CD8-positive, alpha-beta memory T cell (primary cell): ENCODE measurements around the gene ME1. TPM values are rescaled to one million over a fixed set of nuclear protein-coding genes. Genes with fewer than 3 reads are reported as not detected.
"Not testable (repeated sequence)": the region's sequence is repeated elsewhere in the genome, so short reads cannot be mapped to it uniquely, and the experiment has no call there.

Source experiments
- CTCF ChIA-PET: fragments of 350-600 bp; sonication (Branson Sonifier 250); formaldehyde crosslinking; loops from one replicate; lab custom pipeline; 2021; ENCODE audit warnings: antibody characterized with exemption; lab: Charles Lee
- POLR2A ChIA-PET: fragments of 350-600 bp; sonication (Branson Sonifier 250); formaldehyde crosslinking; loops from one replicate; lab custom pipeline; 2021; ENCODE audit warnings: antibody characterized with exemption; lab: Charles Lee
- DNase-seq, 5 donors: peaks; one replicate each; pipeline versions ENCODE4 v3.0.0 to v3.0.0-alpha.2; 2020 to 2022; ENCODE audit warnings: mixed read lengths in 1 of 5
- H3K27ac ChIP-seq: one replicate; pipeline ENCODE4 v1.7.0; 2013; ENCODE audit warnings: low read depth, mild to moderate bottlenecking, low read length, moderate library complexity
- H3K27me3 ChIP-seq: 2 replicates; pipeline ENCODE4 v1.7.0; 2013; ENCODE audit warnings: low read length, mild to moderate bottlenecking; ENCODE audit not compliant: insufficient read depth, poor library complexity, severe bottlenecking
- H3K36me3 ChIP-seq: 2 replicates; pipeline ENCODE4 v1.7.0; 2013; ENCODE audit warnings: mild to moderate bottlenecking, low read length, moderate library complexity; ENCODE audit not compliant: insufficient read depth
- H3K4me1 ChIP-seq: 2 replicates; pipeline ENCODE4 v1.7.0; 2013; ENCODE audit warnings: mild to moderate bottlenecking, low read length, moderate library complexity; ENCODE audit not compliant: insufficient read depth
- H3K4me3 ChIP-seq: 2 replicates; pipeline ENCODE4 v1.7.0; 2013; ENCODE audit warnings: mild to moderate bottlenecking, low read length
- H3K9me3 ChIP-seq: 2 replicates; pipeline ENCODE4 v1.7.0; 2013; ENCODE audit warnings: mild to moderate bottlenecking, low read length
- H3K27ac Mint-ChIP-seq, 8 donors: one replicate each; pipeline ENCODE4 v1.8.0; 2020 to 2021; ENCODE audit warnings: mixed read lengths in 8 of 8, mild to moderate bottlenecking in 6 of 8, inconsistent platforms in 3 of 8, moderate library complexity in 3 of 8
- H3K27me3 Mint-ChIP-seq, 2 donors: one replicate each; pipeline ENCODE4 v1.8.0; 2020 to 2021; ENCODE audit warnings: mixed read lengths in 2 of 2, mild to moderate bottlenecking in 1 of 2, moderate library complexity in 1 of 2
- H3K36me3 Mint-ChIP-seq, 3 donors: one replicate each; pipeline ENCODE4 v1.8.0; 2020 to 2021; ENCODE audit warnings: mixed read lengths in 3 of 3, inconsistent platforms in 1 of 3, mild to moderate bottlenecking in 1 of 3
- H3K4me1 Mint-ChIP-seq, 3 donors: one replicate each; pipeline ENCODE4 v1.8.0; 2020 to 2021; ENCODE audit warnings: mixed read lengths in 3 of 3, inconsistent platforms in 1 of 3, mild to moderate bottlenecking in 1 of 3
- H3K4me3 Mint-ChIP-seq, 7 donors: one replicate each; pipeline ENCODE4 v1.8.0; 2020 to 2021; ENCODE audit warnings: mixed read lengths in 7 of 7, mild to moderate bottlenecking in 6 of 7, moderate library complexity in 4 of 7, inconsistent platforms in 2 of 7
- H3K9me3 Mint-ChIP-seq, 5 donors: one replicate each; pipeline ENCODE4 v1.8.0; 2020 to 2022; ENCODE audit warnings: mixed read lengths in 5 of 5, mild to moderate bottlenecking in 3 of 5, moderate library complexity in 2 of 5, inconsistent platforms in 1 of 5
- polyA plus RNA-seq: library from polyadenylated mRNA; unstranded; fragments of 300-500 nt; fragmentation: Illumina TruSeq; gene quantifications from one replicate; pipeline ENCODE4 v1.2.3, GENCODE V29; 2021
- total RNA-seq, 2 experiments: library from RNA; stranded (reverse); gene quantifications; one replicate each; pipeline ENCODE4 v1.2.3, GENCODE V29; 2021

Gene ME1
- total and polyA plus RNA-seq, 3 experiments from 2014 or later, result 0.42 to 4.9 (median 0.50) TPM

DNA sequence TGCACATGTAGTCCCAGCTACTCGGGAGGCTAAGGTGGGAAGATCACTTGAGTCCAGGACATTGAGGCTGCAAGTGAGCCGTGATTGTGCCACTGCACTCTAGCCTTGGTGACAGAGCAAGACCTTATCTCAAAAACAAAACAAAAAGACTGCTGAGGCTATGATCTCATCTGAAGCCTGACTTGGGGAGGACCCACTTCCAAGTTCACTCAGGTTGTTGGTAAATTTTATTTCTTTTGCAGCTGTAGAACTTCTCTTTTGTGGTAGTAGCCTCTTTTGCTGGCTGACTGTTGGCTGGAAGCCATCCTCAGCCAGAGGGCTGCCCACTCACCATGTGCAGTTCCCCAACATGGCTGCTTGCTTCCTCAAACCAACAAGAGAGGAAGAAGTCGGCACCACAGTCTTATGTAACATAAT is 36.8 kb upstream of the ME1 start:
- H3K4me3 ChIP-seq, result no peak overlapping the region
- no peaks in the 10 kb centered on the region for H3K4me1 ChIP-seq
- CTCF ChIA-PET, result no interaction called here
- H3K27me3 Mint-ChIP-seq, result no peaks in the 10 kb centered on the region
- POLR2A ChIA-PET, result no interaction called here
- DNase-seq, result no peak
- H3K9me3 Mint-ChIP-seq, result peaks cover 0 to 2% (median 0%) of the 10 kb centered on the region in 5 donors
- H3K4me3 Mint-ChIP-seq, result no peak overlapping the region
- no peak overlapping the region for H3K27ac ChIP-seq
- H3K27me3 ChIP-seq, result no peaks in the 10 kb centered on the region
- H3K36me3 Mint-ChIP-seq, result no peaks in the 10 kb centered on the region
- H3K9me3 ChIP-seq, result no peaks in the 10 kb centered on the region
- H3K36me3 ChIP-seq, result no peaks in the 10 kb centered on the region
- no peaks in the 10 kb centered on the region for H3K4me1 Mint-ChIP-seq
- no peak overlapping the region for H3K27ac Mint-ChIP-seq

DNA sequence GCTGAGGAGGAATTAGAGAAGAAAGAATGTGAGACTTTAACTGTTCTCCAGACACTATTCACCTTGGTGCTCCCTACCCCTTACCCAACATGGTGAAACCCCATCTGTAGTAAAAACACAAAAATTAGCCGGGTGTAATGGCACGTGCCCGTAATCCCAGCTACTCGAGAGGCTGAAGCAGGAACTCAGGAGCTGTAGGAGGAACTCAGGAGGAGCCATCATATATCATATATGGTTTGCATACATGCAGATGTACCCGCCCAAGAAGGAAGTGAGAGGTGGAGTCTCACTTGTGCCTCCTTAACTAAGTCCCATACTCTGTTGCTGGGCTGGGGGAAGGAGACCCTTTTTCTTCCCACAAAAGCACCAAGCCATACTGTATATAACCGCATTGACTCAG is 35.5 kb upstream of the ME1 start:
- H3K9me3 ChIP-seq, result no peaks in the 10 kb centered on the region
- peak overlapping the region in 1 of 8 donors; percentile 54 for H3K27ac Mint-ChIP-seq
- peaks cover 0 to 4% (median 0%) of the 10 kb centered on the region in 5 donors for H3K9me3 Mint-ChIP-seq
- H3K4me1 ChIP-seq, result no peaks in the 10 kb centered on the region
- H3K4me3 ChIP-seq, result no peak overlapping the region
- no peaks in the 10 kb centered on the region for H3K27me3 ChIP-seq
- no peaks in the 10 kb centered on the region for H3K27me3 Mint-ChIP-seq
- DNase-seq, result no peak
- no peaks in the 10 kb centered on the region for H3K4me1 Mint-ChIP-seq
- H3K4me3 Mint-ChIP-seq, result no peak overlapping the region
- ChIA-PET CTCF (no interaction called here), POLR2A (no interaction called here)
- no peaks in the 10 kb centered on the region for H3K36me3 Mint-ChIP-seq
- H3K27ac ChIP-seq, result no peak overlapping the region
- no peaks in the 10 kb centered on the region for H3K36me3 ChIP-seq

DNA sequence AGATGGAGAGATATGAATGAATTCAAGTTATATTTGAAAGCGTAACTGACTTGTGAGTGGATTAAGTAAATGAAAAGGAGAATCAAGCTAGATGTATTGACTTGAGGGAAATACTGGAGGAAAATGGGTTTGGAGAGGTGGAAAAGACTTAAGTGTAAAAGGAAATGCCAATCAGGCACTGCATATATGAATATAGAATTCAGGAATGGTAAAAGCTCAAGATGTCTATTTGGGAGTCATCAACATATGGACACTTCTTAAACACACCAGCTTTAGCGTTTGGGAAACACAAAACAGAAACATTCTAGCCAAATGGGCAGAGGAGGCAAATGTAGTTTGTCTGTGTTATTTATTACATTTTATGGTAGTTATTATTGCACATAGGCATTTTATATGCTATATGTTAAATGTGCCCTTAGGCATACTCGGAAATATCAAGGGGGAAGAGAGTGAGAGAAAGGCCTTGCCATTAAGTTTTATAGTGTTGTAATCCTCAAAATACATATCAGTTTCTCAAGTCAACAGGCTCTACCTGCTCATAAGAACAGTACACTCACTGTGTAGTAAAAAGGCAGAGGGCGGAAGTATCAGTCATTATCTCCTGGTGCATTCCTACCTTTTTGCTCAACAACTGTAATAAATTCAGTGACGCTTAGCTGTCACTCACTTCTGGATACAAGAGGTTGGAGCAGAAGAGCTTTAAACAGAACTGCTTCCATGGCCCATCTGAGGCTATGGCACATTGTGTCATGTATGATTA is 33.7 kb upstream of the ME1 start:
- CTCF ChIA-PET, result no interaction called here
- H3K27me3 Mint-ChIP-seq, result peaks cover 0 to 2% of the 10 kb centered on the region in 2 donors
- Histone ChIP-seq H3K4me1 (no peaks in the 10 kb centered on the region), H3K36me3 (no peaks in the 10 kb centered on the region), H3K27ac (no peak overlapping the region), H3K9me3 (no peaks in the 10 kb centered on the region), H3K27me3 (no peaks in the 10 kb centered on the region), H3K4me3 (no peak overlapping the region)
- H3K4me1 Mint-ChIP-seq, result peaks cover 0 to 4% (median 2%) of the 10 kb centered on the region in 3 donors
- no peaks in the 10 kb centered on the region for H3K36me3 Mint-ChIP-seq
- POLR2A ChIA-PET, result interaction anchor here (0.5 to 0.6 kb wide), 2 partner anchors 285 to 1218 kb away, joined by 3 to 6 read pairs; no protein-coding TSS in a partner anchor
- no peak overlapping the region for H3K4me3 Mint-ChIP-seq
- no peak overlapping the region for H3K27ac Mint-ChIP-seq
- no peak for DNase-seq
- peaks cover 0 to 2% (median 0%) of the 10 kb centered on the region in 5 donors for H3K9me3 Mint-ChIP-seq

DNA sequence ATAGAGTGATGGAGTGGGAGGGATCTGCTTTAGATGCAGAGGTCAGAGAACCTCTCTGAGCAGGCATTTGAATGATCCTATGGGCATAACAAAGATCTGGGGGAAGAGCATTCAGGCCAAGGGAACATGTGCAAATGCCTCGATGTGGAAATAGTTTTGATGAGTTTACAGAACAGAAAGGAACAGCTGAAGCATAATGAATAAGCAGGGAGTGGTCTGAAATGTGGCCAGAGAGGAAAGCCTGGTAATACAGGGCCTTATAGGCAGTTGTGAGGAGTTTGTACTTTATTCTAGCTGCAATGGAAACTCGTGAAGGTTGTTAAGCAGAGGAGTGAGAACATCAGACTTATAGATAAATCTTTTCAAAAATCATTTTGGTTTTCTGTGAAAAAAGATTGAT is 33.0 kb upstream of the ME1 start:
- H3K27ac Mint-ChIP-seq, result no peak overlapping the region
- Histone ChIP-seq H3K36me3 (no peaks in the 10 kb centered on the region), H3K4me3 (no peak overlapping the region), H3K9me3 (no peaks in the 10 kb centered on the region), H3K27me3 (no peaks in the 10 kb centered on the region), H3K27ac (no peak overlapping the region), H3K4me1 (no peaks in the 10 kb centered on the region)
- peaks cover 0 to 3% of the 10 kb centered on the region in 2 donors for H3K27me3 Mint-ChIP-seq
- POLR2A ChIA-PET, result no interaction called here
- peaks cover 0 to 6% (median 4%) of the 10 kb centered on the region in 3 donors for H3K4me1 Mint-ChIP-seq
- H3K4me3 Mint-ChIP-seq, result no peak overlapping the region
- no peak for DNase-seq
- H3K9me3 Mint-ChIP-seq, result peaks cover 0 to 2% (median 0%) of the 10 kb centered on the region in 5 donors
- no peaks in the 10 kb centered on the region for H3K36me3 Mint-ChIP-seq
- CTCF ChIA-PET, result no interaction called here

DNA sequence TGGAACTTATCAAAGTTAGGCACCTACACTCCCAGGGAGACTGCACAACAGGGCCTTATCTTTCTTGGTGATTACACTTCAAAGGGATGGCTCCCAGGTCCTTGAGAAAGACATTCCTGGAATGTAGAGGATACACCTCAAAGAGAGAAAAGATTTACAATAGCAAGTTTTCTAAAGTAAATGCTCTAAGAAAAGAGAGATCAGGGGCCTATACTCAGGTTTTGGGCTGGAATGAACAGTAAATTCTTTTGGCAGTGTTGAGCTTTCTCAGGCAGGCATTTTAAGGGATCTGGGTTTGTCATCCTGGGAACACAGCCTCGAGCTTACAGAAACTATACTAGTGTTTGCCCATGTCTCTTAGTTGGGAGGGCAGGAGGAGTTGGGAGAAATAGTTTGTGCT is 31.7 kb upstream of the ME1 start:
- Histone ChIP-seq H3K27ac (no peak overlapping the region), H3K9me3 (no peaks in the 10 kb centered on the region), H3K4me3 (no peak overlapping the region), H3K4me1 (no peaks in the 10 kb centered on the region), H3K27me3 (no peaks in the 10 kb centered on the region), H3K36me3 (no peaks in the 10 kb centered on the region)
- POLR2A ChIA-PET, result no interaction called here
- no peak overlapping the region for H3K4me3 Mint-ChIP-seq
- H3K36me3 Mint-ChIP-seq, result no peaks in the 10 kb centered on the region
- H3K27me3 Mint-ChIP-seq, result peaks cover 0 to 3% of the 10 kb centered on the region in 2 donors
- H3K9me3 Mint-ChIP-seq, result peaks cover 0 to 2% (median 0%) of the 10 kb centered on the region in 5 donors
- no peak for DNase-seq
- CTCF ChIA-PET, result no interaction called here
- H3K27ac Mint-ChIP-seq, result no peak overlapping the region
- H3K4me1 Mint-ChIP-seq, result peaks cover 0 to 6% (median 4%) of the 10 kb centered on the region in 3 donors

DNA sequence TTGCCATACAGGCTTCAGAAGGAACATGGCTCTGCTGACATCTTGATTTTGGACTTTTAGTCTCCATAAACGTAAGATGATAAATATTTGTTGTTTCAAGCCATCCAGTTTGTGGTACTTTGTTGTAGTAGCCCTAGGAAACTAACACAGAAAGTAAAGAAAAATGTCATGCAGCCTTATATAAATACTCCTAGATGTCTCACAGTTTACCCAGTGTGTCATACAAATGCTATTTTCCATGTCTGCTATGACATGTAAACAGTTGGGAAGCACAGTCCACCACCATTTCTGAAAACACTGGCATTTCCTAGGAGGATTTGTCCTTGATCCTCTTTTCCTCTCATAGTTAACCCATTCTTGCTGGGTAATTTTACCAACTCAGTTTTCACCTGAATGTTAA is 30.6 kb upstream of the ME1 start:
- Histone ChIP-seq H3K4me1 (no peaks in the 10 kb centered on the region), H3K9me3 (no peaks in the 10 kb centered on the region), H3K27me3 (no peaks in the 10 kb centered on the region), H3K36me3 (no peaks in the 10 kb centered on the region), H3K4me3 (no peak overlapping the region), H3K27ac (no peak overlapping the region)
- POLR2A ChIA-PET, result no interaction called here
- peaks cover 0 to 3% of the 10 kb centered on the region in 2 donors for H3K27me3 Mint-ChIP-seq
- no peak for DNase-seq
- H3K27ac Mint-ChIP-seq, result no peak overlapping the region
- H3K4me3 Mint-ChIP-seq, result no peak overlapping the region
- peaks cover 0 to 2% (median 0%) of the 10 kb centered on the region in 5 donors for H3K9me3 Mint-ChIP-seq
- peaks cover 0 to 6% (median 4%) of the 10 kb centered on the region in 3 donors for H3K4me1 Mint-ChIP-seq
- CTCF ChIA-PET, result no interaction called here
- no peaks in the 10 kb centered on the region for H3K36me3 Mint-ChIP-seq

DNA sequence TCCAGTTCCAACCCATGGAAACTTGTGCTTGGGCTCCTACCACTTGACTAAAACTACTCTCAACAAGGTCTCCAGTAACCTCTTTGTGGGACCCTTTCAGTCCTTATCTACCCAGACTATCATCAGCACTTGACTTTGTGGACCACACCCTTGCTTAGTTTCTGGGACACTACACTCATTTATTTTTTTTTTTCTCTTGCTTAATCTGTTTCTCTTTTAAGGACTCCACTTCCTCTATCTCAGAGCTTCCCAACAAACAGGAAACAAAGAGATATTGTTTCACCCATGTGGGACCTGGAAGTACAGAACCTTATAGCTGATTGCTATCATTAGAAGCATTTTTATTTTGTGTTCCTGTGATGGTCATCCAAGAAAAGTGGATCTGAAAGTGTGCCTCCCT is 28.8 kb upstream of the ME1 start:
- ChIA-PET CTCF (no interaction called here), POLR2A (no interaction called here)
- peaks cover 0 to 3% of the 10 kb centered on the region in 2 donors for H3K27me3 Mint-ChIP-seq
- H3K27ac Mint-ChIP-seq, result no peak overlapping the region
- Histone ChIP-seq H3K9me3 (no peaks in the 10 kb centered on the region), H3K36me3 (no peaks in the 10 kb centered on the region), H3K27me3 (no peaks in the 10 kb centered on the region), H3K27ac (no peak overlapping the region), H3K4me3 (no peak overlapping the region), H3K4me1 (no peaks in the 10 kb centered on the region)
- peaks cover 0 to 2% (median 0%) of the 10 kb centered on the region in 5 donors for H3K9me3 Mint-ChIP-seq
- H3K36me3 Mint-ChIP-seq, result no peaks in the 10 kb centered on the region
- H3K4me1 Mint-ChIP-seq, result peaks cover 0 to 6% (median 4%) of the 10 kb centered on the region in 3 donors
- DNase-seq, result no peak
- H3K4me3 Mint-ChIP-seq, result peak overlapping the region in 1 of 7 donors; percentile 29

DNA sequence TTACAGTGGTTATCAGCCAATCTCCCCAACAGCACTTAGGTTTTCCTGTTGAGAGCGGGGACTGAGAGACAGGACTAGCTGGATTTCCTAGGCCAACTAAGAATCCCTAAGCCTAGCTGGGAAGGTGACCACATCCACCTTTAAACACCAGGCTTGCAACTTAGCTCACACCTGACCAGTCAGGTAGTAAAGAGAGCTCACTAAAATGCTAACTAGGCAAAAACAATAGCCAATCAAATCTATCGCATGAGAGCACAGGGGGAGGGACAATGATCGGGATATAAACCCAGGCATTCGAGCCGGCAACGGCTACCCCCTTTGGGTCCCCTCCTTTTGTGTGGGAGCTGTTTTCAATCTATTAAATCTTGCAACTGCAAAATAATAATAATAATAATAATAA is 19.2 kb upstream of the ME1 start:
- peaks cover 0 to 18% of the 10 kb centered on the region in 2 donors for H3K27me3 Mint-ChIP-seq
- DNase-seq, H3K4me1 Mint-ChIP-seq, H3K27ac ChIP-seq, H3K9me3 ChIP-seq, H3K27ac Mint-ChIP-seq, H3K4me3 Mint-ChIP-seq, H3K27me3 ChIP-seq, CTCF ChIA-PET, H3K9me3 Mint-ChIP-seq, H3K4me3 ChIP-seq, H3K36me3 Mint-ChIP-seq, H3K4me1 ChIP-seq, H3K36me3 ChIP-seq, POLR2A ChIA-PET: not testable (repeated sequence)
